Osteocyte (in vitro differentiated cells): ENCODE results near the gene SESN2. TPM values are rescaled to one million over a fixed set of nuclear protein-coding genes. Genes with fewer than 3 reads are reported as not detected.

ENCODE experiments used
- DNase-seq: peaks from one replicate; pipeline ENCODE4 v3.0.0; 2021; ENCODE audit warnings: mixed read lengths; ENCODE audit not compliant: unreplicated experiment; ENCODE audit errors: extremely low spot score
- H3K27ac Mint-ChIP-seq: one replicate; pipeline ENCODE4 v1.8.0; 2021; ENCODE audit warnings: mild to moderate bottlenecking, mixed read lengths; ENCODE audit not compliant: unreplicated experiment
- H3K27me3 Mint-ChIP-seq: one replicate; pipeline ENCODE4 v1.8.0; 2021; ENCODE audit warnings: mixed read lengths; ENCODE audit not compliant: unreplicated experiment
- H3K36me3 Mint-ChIP-seq: one replicate; pipeline ENCODE4 v1.8.0; 2021; ENCODE audit warnings: mixed read lengths; ENCODE audit not compliant: unreplicated experiment
- H3K4me1 Mint-ChIP-seq: one replicate; pipeline ENCODE4 v1.8.0; 2021; ENCODE audit warnings: mixed read lengths; ENCODE audit not compliant: unreplicated experiment
- H3K4me3 Mint-ChIP-seq: one replicate; pipeline ENCODE4 v1.8.0; 2021; ENCODE audit warnings: mild to moderate bottlenecking, moderate library complexity, mixed read lengths; ENCODE audit not compliant: unreplicated experiment
- H3K9me3 Mint-ChIP-seq: one replicate; pipeline ENCODE4 v1.8.0; 2021; ENCODE audit warnings: mixed read lengths; ENCODE audit not compliant: unreplicated experiment
- total RNA-seq: library from RNA; stranded (reverse); gene quantifications from 2 replicates; pipeline ENCODE4 v1.2.1, GENCODE V29; 2021
- TF ChIP-seq, protein P1 (sequence below): fragments of 200-600 bp; sonication (generic); IDR thresholded peaks from 2 replicates; pipeline ENCODE4 v1.5.0; 2021; ENCODE audit warnings: antibody characterized with exemption, mild to moderate bottlenecking, moderate library complexity

Gene SESN2
- total RNA-seq, 1 donor from 2014 or later = 32.1 TPM

DNA sequence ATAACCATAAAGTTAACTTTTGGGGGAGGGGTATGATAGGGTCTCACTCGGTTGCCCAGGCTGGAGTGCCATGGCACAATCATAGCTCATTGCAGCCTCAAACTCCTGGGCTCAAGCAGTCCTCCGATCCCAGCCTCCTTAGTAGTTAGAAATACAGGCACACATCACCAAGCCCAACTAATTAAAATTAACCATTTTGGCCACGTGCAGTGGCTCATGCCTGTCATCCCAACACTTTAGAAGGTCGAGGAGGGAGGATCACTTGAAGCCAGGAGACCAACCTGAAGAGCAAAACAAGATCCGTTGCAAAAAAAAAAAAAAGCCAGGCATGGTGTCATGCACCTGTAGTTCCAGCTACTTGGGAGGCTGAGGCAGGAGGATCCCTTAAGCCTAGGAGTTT, 42.9 kb downstream of the SESN2 start:
- TF ChIP-seq, protein P1, sequence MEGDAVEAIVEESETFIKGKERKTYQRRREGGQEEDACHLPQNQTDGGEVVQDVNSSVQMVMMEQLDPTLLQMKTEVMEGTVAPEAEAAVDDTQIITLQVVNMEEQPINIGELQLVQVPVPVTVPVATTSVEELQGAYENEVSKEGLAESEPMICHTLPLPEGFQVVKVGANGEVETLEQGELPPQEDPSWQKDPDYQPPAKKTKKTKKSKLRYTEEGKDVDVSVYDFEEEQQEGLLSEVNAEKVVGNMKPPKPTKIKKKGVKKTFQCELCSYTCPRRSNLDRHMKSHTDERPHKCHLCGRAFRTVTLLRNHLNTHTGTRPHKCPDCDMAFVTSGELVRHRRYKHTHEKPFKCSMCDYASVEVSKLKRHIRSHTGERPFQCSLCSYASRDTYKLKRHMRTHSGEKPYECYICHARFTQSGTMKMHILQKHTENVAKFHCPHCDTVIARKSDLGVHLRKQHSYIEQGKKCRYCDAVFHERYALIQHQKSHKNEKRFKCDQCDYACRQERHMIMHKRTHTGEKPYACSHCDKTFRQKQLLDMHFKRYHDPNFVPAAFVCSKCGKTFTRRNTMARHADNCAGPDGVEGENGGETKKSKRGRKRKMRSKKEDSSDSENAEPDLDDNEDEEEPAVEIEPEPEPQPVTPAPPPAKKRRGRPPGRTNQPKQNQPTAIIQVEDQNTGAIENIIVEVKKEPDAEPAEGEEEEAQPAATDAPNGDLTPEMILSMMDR = no peak
- no peaks in the 10 kb centered on the region for H3K36me3 Mint-ChIP-seq
- H3K4me3 Mint-ChIP-seq = no peak overlapping the region
- H3K27ac Mint-ChIP-seq = no peak overlapping the region
- H3K4me1 Mint-ChIP-seq = peaks cover 12% of the 10 kb centered on the region
- no peaks in the 10 kb centered on the region for H3K27me3 Mint-ChIP-seq
- no peaks in the 10 kb centered on the region for H3K9me3 Mint-ChIP-seq
- no peak for DNase-seq

DNA sequence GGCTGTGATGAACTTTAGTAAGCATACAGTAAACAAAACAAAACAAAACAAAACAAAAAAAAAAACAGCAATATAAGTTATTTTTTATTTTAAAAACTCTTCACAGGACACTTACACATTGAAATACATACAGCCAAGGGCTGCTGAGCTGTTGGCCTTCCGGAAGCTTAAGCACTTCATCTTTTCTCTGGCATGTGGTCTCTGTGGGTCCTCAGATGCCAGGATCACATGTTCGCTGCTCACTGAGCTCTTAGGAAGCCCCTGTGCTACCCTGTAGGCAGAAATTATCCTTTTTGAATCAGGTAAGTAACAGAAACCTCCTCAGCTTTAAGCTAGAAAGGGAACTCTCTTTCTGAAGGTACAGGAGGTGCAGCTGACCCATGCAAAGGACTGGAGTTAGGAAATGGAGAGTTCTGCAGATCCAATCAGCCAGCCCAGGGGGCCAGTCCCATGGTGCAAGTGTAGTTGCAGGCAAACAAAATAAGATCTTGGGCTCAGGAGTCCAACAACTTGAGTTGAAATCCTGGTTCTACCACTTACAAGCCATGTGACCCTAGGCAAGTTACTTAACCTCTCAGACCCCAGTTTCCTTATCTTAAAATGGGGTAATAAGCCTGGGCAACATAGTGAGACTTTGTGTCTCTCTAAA, 47.1 kb downstream of the SESN2 start:
- Mint-ChIP-seq H3K9me3 (no peaks in the 10 kb centered on the region), H3K4me3 (no peak overlapping the region), H3K27me3 (peaks cover 2% of the 10 kb centered on the region), H3K36me3 (no peaks in the 10 kb centered on the region), H3K27ac (no peak overlapping the region), H3K4me1 (peaks cover 9% of the 10 kb centered on the region)
- TF ChIP-seq, protein P1 = no peak
- no peak for DNase-seq

DNA sequence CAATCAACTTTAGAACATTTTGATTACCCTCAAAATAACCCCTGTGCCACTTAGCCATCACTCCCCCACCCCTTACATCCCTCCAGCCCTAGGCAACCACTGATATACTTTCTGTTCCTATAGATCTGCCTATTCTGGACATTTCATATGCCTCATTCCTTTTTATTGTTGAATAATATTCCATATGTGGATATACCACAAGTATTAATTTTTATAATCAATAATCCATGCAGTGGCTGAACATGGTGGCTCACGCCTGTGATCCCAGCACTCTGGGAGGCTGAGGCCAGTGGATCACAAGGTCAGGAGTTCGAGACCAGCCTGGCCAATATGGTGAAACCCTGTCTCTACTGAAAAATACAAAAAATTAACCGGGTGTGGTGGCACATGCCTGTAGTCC, 49.4 kb downstream of the SESN2 start:
- no peaks in the 10 kb centered on the region for H3K9me3 Mint-ChIP-seq
- no peaks in the 10 kb centered on the region for H3K36me3 Mint-ChIP-seq
- DNase-seq = no peak
- no peak overlapping the region for H3K27ac Mint-ChIP-seq
- TF ChIP-seq, protein P1 = no peak
- no peak overlapping the region for H3K4me3 Mint-ChIP-seq
- H3K27me3 Mint-ChIP-seq = peaks cover 2% of the 10 kb centered on the region
- no peaks in the 10 kb centered on the region for H3K4me1 Mint-ChIP-seq

DNA sequence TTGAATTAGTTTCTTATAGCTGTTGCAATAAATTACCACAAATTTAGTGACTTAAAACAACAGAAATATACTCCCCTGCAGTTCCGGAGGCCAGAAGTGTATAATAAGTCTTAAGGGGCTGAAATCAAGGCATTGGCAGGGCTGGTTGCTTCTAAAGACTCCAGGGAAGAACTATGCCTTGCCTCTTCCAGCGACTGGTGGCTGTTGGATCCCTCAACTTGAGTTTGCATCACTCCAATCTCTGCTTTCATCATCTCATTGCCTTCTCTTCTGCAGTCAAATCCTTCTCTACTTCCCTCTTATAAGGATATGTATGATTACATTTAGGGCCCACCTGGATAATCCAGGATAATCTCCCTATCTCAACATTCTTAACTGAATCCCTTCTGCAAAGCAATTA, 50.4 kb downstream of the SESN2 start:
- H3K4me1 Mint-ChIP-seq = no peaks in the 10 kb centered on the region
- no peaks in the 10 kb centered on the region for H3K36me3 Mint-ChIP-seq
- no peaks in the 10 kb centered on the region for H3K9me3 Mint-ChIP-seq
- H3K27me3 Mint-ChIP-seq = peaks cover 2% of the 10 kb centered on the region
- H3K27ac Mint-ChIP-seq = no peak overlapping the region
- H3K4me3 Mint-ChIP-seq = no peak overlapping the region
- TF ChIP-seq, protein P1 = no peak
- no peak for DNase-seq

DNA sequence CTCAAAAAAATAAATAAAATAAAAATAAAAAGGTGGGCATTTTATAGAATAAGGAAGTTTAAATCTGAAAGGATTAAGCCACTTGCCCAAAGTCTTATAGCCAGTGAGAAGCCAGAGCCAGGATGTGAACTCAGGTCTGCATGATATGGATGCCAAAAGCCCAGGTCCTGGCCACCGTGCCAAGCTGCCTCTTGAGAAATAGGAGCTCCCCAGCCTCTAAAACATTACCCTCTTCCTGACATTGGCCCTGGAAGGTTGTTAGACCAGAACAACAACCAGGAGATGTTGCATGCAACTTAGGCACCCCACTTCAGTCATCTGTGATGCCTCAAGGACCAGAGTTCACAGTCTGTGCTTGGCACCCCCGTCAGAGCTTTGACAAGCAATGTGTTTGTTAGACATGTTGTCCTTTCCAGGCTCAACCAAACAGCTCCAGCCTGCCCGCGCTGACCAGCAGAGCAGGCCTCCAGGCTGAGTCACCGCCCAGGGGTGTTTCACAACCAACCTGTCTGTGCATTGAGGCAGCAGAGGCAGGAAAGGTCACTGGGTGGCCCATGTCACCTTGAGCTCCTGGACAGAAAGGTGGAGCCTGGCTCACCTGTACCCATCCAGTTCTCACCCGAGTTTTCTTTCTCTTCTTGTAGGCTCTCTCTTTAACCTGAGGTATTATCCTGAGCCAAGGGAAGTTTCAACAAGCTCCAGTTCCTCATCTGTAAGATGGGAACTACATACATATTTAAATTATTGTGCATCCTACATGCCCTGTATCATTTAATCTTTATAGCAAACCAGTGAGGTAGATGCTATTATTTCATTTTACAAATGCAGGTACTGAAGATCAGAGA, 54.6 kb downstream of the SESN2 start:
- no peak for DNase-seq
- TF ChIP-seq, protein P1 = no peak
- no peaks in the 10 kb centered on the region for H3K9me3 Mint-ChIP-seq
- no peak overlapping the region for H3K27ac Mint-ChIP-seq
- no peaks in the 10 kb centered on the region for H3K4me1 Mint-ChIP-seq
- no peaks in the 10 kb centered on the region for H3K36me3 Mint-ChIP-seq
- H3K27me3 Mint-ChIP-seq = peaks cover 6% of the 10 kb centered on the region
- H3K4me3 Mint-ChIP-seq = no peak overlapping the region
